HG02870 (cell line): Measurements from ENCODE around the gene LINGO3.
"Not testable (repeated sequence)": the region's sequence is repeated elsewhere in the genome, so short reads cannot be mapped to it uniquely, and the experiment has no call there.

Experiments used
- ATAC-seq: cut with Tn5 transposase; IDR thresholded peaks from one replicate; pipeline ENCODE4 v1.9.1; 2021; ENCODE audit warnings: mild to moderate bottlenecking, moderate library complexity; ENCODE audit not compliant: unreplicated experiment

The LINGO3 gene

DNA sequence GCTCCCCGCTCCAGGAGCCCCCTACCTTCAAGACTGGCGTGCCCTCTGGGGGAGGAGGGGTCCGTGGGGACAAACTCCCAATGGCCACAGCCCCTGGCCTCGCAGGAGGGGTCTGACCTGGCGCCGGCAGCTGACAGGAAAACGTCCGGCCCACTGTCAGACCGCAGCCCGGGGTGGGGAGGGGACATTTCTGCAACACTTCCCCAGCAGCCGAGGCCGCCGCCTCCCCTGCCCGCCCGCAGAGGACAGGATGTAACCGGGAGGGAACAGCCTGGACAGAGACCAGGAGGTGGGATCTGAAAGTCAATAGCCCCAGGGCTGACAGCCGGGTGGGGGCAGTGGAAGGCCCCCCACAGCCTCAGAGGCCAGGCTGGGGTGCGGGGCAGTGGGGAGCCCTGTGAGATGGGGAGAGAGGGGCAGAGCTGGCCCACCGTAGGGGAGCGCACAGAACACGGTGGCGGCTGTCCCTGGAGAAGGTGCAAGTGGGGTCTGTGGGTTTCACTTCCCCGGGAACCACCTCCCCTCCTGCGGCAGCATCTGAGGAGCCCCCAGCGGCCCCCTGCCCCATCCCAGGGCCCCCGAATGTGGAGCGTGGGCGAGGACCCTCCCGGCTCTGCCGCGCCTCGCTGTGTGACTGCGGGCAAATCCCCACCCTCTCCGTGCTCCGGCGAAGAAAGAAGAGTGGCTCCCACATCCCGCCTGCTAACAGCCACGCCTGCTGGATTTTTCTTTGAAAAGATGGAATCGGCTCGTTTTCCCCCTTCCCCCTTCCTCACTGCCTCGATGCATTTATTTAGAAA is 25.7 kb downstream of the LINGO3 start, which contains the start of gene PEAK3:
Gene PEAK3 (minus strand): TSS at position 114 of the 800 bp plus-strand sequence. CDS start 1,244 bp downstream, outside the sequence.
- ATAC-seq: no peak

DNA sequence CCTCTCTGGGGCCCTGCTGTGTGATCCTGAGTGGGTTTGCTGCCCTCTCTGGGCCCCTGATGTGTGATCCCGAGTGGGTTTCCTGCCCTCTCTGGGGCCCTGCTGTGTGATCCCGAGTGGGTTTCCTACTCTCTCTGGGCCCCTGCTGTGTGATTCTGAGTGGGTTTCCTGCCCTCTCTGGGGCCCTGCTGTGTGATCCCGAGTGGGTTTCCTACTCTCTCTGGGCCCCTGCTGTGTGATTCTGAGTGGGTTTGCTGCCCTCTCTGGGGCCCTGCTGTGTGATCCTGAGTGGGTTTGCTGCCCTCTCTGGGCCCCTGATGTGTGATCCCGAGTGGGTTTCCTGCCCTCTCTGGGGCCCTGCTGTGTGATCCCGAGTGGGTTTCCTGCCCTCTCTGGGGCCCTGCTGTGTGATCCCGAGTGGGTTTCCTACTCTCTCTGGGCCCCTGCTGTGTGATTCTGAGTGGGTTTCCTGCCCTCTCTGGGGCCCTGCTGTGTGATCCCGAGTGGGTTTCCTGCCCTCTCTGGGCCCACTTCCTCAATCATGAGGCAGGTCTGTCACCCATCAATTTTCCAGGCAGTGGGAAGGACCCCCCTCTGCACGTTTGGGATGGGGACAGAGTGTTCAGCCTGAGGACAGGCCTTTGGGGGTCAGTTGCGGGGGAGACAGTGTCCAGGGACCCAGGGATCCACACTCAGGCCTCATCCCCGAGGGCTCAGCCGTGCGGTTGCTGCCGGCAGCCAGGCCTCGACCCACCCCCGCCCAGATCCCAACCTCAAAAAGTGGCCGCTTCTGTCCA is 26.5 kb downstream of the LINGO3 start:
- ATAC-seq: not testable (repeated sequence)

DNA sequence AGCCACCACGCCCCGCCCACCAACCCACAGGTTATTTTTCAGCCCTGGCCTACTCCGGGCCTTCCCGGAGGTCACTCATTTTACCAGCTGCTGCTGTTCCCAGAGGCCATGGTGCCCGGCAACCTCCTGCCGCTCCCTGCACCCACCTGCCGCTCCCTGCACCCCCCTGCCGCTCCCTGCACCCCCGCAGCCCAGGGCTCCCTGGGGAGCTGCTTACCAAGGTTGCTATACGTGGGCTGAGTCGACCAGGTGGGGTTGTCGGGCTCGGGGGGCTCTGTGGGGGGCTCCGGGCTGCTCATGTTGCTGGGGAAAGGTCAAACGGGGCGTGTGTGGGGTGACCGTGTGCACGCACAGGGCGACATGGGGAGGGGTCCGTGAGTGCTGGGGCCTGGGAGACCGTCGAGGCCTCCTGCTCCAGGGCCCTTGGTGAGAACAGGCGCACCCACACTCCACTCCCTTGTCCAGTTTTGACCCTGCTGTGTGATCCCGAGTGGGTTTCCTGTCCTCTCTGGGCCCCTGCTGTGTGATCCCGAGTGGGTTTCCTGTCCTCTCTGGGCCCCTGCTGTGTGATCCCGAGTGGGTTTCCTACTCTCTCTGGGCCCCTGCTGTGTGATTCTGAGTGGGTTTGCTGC is 27.2 kb downstream of the LINGO3 start:
- no peak for ATAC-seq

DNA sequence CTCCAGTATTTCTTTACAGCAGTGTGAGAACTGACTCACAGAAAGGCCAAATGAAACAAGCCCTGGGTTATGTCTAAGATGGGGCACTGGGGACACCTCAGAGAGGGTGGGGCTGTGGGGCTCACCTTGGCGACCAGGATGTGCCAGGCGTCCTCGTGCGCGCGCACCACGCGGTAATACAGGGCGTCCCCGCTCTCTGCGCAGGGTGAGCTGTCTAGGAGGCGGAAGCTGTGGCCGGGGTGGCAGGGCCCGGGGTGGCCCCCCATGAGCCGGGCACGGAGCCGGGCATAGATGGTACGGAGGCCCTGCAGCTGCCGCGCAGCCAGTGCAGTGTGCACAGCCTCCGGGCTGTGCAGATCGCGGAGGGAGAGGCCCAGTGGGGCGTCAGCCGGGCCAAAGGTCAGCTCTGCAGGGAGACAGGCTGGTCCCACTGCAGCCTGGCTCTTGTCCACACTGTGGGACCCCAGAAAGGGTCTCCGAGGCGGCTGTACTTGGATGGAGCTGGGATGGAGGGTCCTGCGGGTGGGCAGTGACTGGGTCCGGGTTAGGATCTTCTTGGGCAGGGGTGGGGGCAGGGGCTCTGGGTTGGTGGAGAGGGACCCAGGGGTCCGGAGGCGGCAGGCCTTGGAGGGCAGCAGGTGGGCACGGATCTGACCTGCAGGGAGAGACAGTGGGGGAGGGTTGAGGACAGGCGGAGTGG is 29.3 kb downstream of the LINGO3 start:
- no peak for ATAC-seq

DNA sequence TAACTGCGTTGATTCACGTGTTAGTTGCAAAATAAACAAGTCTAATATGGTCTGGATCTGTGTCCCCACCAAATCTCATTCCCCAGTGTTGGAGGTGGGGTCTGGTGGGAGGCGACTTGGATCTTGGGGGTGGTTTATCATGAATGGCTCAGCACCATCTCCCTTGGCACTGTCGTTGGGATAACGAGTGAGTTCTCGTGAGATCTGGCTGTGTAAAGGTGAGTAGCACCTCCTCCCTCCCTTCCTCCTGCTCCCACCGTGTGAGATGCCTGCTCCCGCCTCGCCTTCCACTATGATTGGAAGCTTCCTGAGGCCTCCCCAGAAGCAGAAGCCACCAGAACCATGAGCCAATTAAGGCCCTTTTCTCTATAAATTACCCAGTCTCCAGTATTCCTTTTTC is 30.8 kb downstream of the LINGO3 start:
- ATAC-seq: no peak

DNA sequence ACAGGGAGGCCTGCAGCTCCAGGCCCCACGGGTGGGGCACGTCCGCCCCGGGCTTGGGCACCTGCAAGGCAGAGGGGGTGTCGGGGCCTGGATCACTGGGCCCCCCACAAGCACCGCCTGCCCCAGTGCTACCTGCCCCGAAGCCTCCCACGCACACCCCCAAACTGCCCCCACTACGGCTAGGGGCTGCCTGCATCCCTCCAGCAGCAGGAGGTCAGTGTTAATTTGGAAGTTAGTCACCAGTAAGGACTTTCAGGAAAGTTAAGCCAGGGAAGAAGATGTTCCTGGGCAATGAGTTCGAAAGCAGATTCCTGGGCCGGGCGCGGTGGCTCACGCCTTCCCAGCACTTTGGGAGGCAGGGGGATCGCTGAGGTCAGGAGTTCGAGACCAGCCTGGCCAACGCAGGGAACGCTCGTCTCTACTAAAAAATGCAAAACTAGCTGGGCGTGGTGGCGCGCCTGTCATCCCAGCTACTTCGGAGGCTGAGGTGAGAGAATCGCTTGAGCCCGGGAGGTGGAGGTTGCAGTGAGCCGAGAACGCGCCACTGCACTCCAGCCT is 31.4 kb downstream of the LINGO3 start:
- no peak for ATAC-seq

DNA sequence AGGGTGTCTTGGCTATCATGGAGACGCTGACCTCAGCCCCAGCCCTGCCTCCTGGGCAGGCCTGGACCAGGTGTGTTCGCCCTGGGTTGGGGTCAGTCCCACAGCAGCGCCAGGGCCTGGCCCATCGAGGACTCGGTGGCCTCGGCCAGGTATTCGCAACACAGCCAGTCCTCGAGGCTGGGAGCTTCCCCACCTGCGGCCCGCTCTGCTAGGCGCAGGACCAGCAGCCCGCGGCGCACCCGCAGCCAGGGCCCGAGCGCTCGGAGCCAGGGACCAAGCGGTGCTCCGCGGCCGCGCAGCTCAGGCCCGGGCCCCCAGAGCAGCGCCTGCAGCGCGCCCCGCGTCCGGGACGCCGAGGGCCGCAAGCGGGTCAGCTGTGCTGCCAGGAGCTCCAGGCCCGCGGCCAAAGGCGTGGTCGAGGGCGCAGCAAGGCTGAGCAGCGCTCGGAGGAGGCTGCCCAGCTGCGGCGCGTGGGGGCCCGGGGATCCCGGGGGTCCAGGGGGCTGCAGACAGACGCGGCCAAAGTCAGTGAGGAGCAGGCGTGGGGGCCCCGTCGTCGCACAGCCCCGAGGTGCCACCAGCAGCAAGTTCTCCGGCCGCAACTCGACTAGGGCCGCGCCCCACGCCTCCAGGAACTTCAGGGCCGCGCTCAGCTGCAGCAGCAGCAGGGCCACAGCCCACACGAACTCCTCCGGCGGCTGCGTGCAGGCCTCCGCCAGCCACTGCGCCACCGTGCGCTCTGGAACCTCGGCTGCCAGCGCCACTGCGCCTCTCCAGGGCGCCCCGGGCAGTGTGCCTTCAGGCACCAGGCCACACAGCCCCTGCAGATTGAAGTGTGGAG is 32.1 kb downstream of the LINGO3 start:
- no peak for ATAC-seq

DNA sequence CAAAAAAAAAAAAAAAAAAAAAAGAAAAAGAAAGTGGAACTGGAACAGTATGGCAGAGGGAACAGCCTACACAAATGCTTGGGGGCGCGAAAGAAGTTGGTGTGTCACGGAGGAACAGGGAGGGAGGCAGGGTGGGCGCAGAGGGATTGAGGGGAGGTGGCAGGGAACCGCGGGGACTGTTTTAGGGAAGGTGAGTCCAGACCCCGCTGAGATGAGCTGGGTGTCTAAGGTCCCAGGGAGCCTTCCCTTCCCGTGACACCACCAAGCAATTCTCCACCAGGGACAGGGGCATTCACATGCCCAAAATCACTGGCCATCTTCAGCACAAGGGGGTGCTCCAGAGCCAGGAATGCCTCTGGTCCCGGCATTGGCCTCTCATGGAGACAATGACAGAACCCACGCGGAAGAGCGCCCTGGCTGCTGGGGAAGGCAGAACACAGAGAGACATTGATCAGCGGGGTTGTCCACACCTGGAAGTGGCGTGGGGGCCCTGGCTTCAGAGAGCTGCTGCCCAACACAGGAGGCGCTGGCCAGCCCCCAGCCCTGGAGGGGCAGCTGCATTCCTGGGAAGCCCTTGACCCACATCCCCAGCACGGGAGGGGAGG is 32.9 kb downstream of the LINGO3 start:
- no peak for ATAC-seq

DNA sequence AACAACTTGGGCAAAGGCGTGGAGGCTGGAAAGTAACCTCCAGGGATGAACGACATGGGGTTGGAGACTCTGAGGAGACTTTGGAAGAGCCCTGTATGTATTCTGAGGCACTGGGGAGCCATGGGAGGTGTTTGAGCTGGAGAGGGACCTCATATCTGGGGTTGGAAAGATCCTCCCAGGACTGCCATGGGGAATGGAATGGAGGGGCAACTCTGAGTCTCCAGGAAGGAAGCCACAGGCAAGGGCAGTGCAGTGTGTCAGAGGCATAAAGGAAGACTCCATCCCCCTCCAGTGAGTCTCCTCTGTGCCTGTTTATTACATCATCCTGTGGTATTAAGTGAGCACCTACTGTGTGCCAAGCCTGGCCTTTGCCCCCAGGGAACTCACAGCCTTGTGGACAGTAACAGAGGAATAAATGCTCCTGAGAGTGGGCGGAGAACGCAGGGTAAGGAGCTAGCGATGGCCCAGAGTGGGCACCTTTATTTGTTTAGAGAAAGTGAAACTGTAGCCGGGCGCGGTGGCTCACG is 33.7 kb downstream of the LINGO3 start:
- no peak for ATAC-seq

DNA sequence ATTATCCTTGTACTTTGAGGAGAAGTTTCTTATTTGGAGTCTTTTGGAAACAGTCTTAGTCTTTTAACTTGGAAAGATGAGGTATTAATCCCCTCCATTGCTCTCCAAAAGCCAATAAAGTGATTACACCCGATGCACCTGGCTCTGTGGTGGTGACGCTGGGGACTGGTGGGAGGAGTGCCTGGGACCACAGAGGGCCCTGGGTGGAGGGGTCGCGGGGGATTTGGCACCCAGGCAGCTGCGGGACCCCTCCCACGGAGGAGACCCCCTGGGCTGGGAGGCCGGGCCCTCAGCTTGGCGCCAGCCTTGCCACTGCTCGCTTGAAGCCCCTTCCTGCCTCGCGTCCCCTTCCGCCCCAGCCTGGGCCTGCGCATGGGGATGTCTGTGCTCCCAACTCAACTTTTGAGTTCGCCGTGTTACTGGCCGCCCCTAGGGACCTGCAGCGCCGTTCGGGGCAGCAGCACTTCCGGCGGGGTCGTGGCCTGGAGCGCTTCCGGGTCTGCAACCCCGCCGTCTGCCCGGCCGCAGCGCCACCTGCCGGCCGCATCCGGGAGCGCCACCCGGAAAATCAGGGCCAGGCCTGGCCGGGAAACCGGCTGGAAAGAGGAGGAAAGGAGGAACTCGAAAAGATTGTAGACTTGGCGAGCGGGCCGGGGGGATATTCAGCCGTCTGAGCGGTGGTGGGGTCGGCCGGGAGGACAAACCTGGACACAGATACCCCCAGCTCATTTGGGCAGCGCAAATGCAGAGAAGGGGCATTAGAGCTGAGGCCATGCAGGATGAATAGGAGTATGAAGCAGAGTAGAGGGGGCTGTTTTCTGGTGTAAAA is 34.4 kb downstream of the LINGO3 start:
- ATAC-seq: no peak

DNA sequence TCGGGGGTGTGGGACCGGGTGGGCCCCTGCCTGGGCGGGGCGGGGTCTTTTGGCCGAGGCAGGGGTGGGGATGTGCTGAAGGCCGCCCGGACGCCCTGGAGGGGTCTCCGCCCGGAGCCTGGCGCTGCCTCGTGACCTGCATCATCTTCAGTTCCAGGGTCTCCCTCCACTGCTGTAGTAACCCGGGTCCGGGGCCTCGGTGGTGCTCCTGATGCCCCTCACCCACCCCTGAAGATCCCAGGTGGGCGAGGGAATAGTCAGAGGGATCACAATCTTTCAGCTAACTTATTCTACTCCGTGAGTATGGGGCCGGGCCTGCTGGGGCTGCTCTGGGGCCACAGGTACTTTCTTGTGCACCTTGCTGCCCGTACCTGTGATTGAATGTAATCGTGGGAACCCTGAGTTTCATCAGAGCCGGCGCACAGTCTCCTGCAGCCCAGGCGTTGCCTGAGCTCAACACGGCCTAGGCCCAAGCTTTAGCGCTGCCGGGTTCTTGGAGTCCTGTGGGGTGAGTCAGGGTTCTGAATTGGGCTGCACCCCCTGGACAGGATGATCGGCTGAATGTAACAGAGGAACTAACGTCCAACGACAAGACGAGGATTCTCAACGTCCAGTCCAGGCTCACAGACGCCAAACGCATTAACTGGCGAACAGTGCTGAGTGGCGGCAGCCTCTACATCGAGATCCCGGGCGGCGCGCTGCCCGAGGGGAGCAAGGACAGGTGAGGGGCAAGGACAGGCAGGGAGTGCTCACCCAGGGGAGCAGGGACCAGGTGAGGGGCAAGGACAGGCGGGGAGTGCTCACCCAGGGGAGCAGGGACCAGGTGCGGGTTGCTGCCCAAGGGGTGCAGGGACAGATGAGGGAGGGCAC is 36.5 kb downstream of the LINGO3 start:
- no peak for ATAC-seq

DNA sequence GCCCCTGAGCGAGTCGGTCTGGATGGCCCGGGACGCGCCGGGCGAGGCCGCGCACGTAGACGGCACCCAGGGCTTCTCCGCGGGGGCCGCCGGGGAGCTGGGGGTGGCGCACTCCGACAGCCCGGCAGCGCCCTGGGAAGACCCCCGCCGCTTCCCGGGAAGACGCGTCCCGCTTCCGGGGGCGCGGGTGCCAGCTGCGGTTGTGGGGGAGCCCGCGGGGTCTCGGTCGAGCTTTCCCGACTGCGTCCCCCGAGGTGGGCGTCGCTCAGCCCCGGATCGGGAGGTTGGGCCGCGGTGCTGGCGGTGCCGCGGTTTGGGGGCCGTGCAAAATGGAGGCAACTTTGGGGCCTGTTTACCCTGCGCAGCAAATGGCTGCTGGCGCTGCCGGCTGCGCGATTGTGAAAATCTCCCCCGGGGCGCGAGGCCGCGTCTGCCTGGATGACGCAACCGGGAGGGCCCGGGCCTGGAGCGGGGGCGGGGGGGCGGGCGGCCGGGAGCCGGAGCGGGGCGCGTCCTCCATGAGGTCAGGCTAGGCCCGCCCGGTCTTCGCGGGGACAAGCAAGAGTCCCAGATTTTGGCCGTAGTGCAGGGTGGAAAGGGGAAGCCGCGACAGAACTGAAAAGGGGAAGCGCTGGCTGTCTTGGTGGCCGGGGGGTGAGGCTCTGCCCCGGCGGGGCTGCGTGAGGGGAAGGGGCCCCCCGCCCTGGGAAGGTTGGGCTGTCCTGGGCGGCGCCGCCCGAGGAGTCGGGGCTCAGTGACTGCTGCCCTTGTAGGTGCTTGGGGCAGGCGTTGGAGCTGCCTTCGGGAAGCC is 37.3 kb downstream of the LINGO3 start:
- no peak for ATAC-seq

DNA sequence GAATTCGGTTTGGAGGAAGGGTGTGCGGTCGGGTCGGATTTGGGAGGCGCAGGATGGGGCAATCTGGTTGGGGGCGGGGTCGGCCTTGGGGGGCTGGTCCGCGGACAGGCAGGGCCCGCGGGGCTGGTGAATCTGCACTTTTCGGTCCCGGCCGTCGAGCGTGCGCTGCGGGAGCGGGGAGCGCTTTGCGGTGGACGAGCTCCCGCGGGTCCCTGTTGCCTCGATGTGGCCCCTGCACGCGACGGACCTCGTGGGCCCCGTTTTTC is 37.9 kb downstream of the LINGO3 start:
- no peak for ATAC-seq

DNA sequence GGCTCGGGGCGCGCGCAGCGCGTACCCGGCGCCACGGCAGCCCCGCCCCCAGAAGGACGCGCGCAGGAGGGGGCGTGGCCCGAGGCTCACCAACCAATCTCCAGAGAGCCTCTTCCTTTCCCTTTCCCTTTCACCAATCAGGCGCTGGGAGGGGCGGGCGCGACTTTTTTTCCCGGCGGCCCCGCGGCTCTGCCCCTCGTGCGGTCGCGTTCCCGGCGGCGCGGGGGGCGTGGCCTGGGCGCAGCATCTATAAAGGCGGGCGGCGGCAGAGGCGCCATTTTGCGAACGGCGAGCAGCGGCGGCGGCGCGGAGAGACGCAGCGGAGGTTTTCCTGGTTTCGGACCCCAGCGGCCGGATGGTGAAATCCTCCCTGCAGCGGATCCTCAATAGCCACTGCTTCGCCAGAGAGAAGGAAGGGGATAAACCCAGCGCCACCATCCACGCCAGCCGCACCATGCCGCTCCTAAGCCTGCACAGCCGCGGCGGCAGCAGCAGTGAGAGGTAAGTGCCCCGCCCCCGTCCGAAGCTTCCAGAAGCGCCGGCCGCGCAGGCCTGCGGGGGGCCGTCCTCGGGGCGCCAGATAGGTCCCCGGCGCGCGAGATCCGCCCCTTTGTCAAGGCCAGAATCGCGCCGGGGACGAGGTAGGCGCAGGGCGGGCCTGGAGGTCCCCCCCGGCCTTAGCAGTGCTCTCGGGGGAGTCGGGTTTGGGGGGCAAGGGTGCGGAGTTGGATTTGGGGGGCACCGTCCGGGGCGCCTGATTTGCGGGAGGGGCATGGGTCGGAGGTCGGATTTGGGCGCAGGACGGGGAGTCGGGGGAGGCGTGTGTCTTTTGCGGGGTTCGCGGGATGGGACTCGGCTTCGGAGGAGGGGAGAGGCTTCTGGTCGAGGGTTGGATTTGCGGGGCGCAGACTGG is 38.5 kb downstream of the LINGO3 start:
- peak; percentile 46 for ATAC-seq

DNA sequence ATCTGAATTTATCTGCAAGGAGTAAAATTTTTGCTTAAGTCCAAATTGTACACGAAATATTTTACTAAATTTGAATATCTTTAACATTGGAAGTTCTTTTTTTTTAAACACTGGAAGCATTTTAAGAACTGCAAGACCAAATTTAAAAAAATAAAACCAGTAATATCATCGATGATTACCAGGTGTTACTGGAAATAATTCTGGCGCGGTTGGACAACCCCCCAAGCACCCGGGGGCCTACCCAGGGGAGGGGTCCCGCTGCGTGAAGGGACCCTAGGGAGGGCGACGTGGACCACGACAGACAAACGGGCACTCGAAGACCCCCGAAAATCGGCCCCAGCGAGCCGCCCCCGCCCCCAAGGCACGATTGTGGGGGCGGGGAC is 39.1 kb downstream of the LINGO3 start:
- no peak for ATAC-seq

DNA sequence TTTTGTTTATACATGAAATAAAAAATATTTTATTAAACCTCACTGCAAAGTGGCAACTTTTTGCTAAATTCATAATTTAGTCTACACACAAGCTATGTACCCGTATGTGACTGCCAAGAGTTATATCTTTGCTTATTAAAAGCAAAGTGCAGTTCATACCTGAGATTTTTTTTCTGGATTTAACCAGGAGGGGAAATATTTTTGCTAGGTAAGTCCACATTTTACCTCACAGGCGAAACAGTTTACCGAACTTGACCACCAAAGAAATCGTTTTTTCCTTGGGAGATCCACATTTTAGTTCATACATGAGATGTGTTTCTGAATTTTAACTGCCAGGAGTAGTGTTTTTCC is 39.5 kb downstream of the LINGO3 start:
- ATAC-seq: no peak
